ENCODE data around the gene PARN. TPM values are rescaled to one million over a fixed set of nuclear protein-coding genes. Genes with fewer than 3 reads are reported as not detected.
A peak's percentile ranks its signal among the peaks of the same experiment; 100 is the strongest.

PARN gene
- total RNA-seq, 1 experiment from 2014 or later, result 42.5 TPM

GRCh38 chr16:14499110-14499509, 130.9 kb downstream of the PARN start:
- ChIA-PET POLR2A (no interaction called here), CTCF (no interaction called here), RAD21 (ENCODE audit: low non-redundant PET in 1 of 2, low total read pairs in 2 of 2, uncharacterized antibody in 2 of 2, unreplicated experiment in 2 of 2) (no interaction called here)
- Histone ChIP-seq H3K36me3 (ENCODE audit: control insufficient read depth in 1 of 2, insufficient read depth in 2 of 2, low read length in 2 of 2) (no peaks in the 10 kb centered on the region), H3K4me1 (ENCODE audit: control insufficient read depth in 1 of 2, insufficient read depth in 2 of 2, low read length in 2 of 2) (peaks cover 55 to 69% of the 10 kb centered on the region in 2 experiments), H3K4me3 (replicated peaks in 1 of 2; ENCODE audit: low read depth in 1 of 2, low read length in 2 of 2) (no peak overlapping the region), H3K9me3 (ENCODE audit: control insufficient read depth in 1 of 2, insufficient read depth in 1 of 2, low read depth in 1 of 2, low read length in 2 of 2) (no peaks in the 10 kb centered on the region), H3K27ac (ENCODE audit: low read depth, low read length) (no peak overlapping the region; the same call in 1 of the 2 replicates), H3K27me3 (ENCODE audit: insufficient read depth, low read length) (no peaks in the 10 kb centered on the region), H3K9ac (ENCODE audit: low read length) (peak overlapping the region; percentile 27; the same call in 1 of the 2 replicates), H3K79me2 (ENCODE audit: insufficient read depth, low read length) (no peaks in the 10 kb centered on the region), H2AFZ (ENCODE audit: low read depth, low read length, poor library complexity, severe bottlenecking) (no peak overlapping the region), H3K4me2 (ENCODE audit: low read length) (peak overlapping the region; percentile 55), H3K9me2 (ENCODE audit: insufficient read depth) (no peaks in the 10 kb centered on the region), H4K20me1 (ENCODE audit: insufficient read depth) (no peaks in the 10 kb centered on the region)
- TF ChIP-seq REST (IDR thresholded peaks at IDR 0.05; ENCODE audit: low read depth), result no peak
- TF ChIP-seq EGR1 (IDR thresholded peaks at IDR 0.05; ENCODE audit: low read depth), result no peak
- TF ChIP-seq SIN3A (IDR thresholded peaks at IDR 0.05; ENCODE audit: low read depth), result no peak
- no peak for TF ChIP-seq RAD21 (IDR thresholded peaks at IDR 0.05; ENCODE audit: low read depth)
- no peak for TF ChIP-seq POLR2A (IDR thresholded peaks at IDR 0.05; ENCODE audit: borderline replicate concordance, extremely low read depth, insufficient read depth, insufficient read length)
- TF ChIP-seq CBX3 (IDR thresholded peaks at IDR 0.05; ENCODE audit: low read depth), result no peak
- TF ChIP-seq CTCF (IDR thresholded peaks at IDR 0.05 in 2 of 3, conservative IDR thresholded peaks at IDR 0.05 in 1 of 3; ENCODE audit: borderline replicate concordance in 1 of 3, insufficient read depth in 1 of 3, low read depth in 2 of 3, low read length in 2 of 3), result no peak
- TF ChIP-seq ZFX (IDR thresholded peaks at IDR 0.05), result no peak
- TF ChIP-seq FOSL1 (IDR thresholded peaks at IDR 0.05; ENCODE audit: low read depth), result no peak
- no peak for TF ChIP-seq SRF (IDR thresholded peaks at IDR 0.05; ENCODE audit: low read depth)
- TF ChIP-seq YY1 (IDR thresholded peaks at IDR 0.05; ENCODE audit: extremely low read depth, insufficient replicate concordance, low read depth, low read length), result no peak
- TF ChIP-seq ZBTB33 (IDR thresholded peaks at IDR 0.05; ENCODE audit: extremely low read depth, insufficient replicate concordance, low read length), result no peak
- no peak for TF ChIP-seq POLR2AphosphoS5 (IDR thresholded peaks at IDR 0.05; ENCODE audit: low read depth, low read length)
- no peak for TF ChIP-seq ZNF274 (IDR thresholded peaks at IDR 0.05; ENCODE audit: low read depth, low read length)
- TF ChIP-seq ATF3 (IDR thresholded peaks at IDR 0.05), result no peak
- TF ChIP-seq EZH2phosphoT487 (IDR thresholded peaks at IDR 0.05; ENCODE audit: borderline replicate concordance), result no peak
- no peak for TF ChIP-seq SP1 (IDR thresholded peaks at IDR 0.05; ENCODE audit: low read depth)
- no peak for TF ChIP-seq MAX (IDR thresholded peaks at IDR 0.05)
- DNase-seq (ENCODE audit: low read depth, low spot score) (no peak), ATAC-seq (no peak)
- no TSS peak for BruUV-seq (replicated peaks)
- intact Hi-C loops (cut with micrococcal nuclease), result no loop called here
